ENCODE results near the gene PSMD8. TPM values are rescaled to one million over a fixed set of nuclear protein-coding genes. Genes with fewer than 3 reads are reported as not detected.
A peak's percentile ranks its signal among the peaks of the same experiment; 100 is the strongest.

Gene PSMD8
- total RNA-seq, 4 donors from 2014 or later: 28.1 to 171 (median 78.5) TPM

DNA sequence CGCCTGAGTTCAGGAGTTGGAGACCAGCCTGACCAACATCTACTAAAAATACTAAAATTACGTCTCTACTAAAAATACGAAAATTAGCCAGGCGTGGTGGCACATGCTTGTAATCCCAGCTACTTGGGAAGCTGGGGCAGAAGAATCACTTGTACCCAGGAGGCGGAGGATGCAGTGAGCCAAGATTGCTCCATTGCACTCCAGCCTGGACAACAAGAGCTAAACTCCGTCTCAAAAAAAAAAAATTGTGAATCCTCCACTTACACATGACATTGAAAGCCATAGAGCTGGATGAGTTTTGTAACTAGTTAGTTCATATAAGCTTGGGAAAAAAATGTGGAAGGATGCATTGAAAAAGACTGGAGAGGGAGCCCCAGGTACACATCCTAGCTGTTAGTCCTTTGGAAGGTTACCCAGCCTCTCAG lies 452 bp upstream of the PSMD8 start:
- in situ Hi-C loops (cut with MboI; ENCODE audit: low pct_ligation_motif_present in 1 of 4, low pct_unique_long_range_greater_than_20kb in 1 of 4, low sequenced_read_pairs in 3 of 4) (no loop called here), intact Hi-C loops (cut with DNase I; ENCODE audit: low total_unique reads) (no loop called here)
- Histone ChIP-seq H3K36me3 (peaks cover 0 to 2% (median 0%) of the 10 kb centered on the region in 4 donors), H3K4me1 (peaks cover 11 to 28% (median 16%) of the 10 kb centered on the region in 4 donors), H3K9me3 (no peaks in the 10 kb centered on the region), H3K27ac (peak overlapping the region; percentile 85 to 92 (median 88)), H3K27me3 (no peaks in the 10 kb centered on the region), H3K4me3 (peak overlapping the region in 3 of 4 donors; percentile 23 to 76 (median 66))
- WGBS, 2 donors (ENCODE audit: low coverage in 1 of 2): 68 to 86% methylated on average over 2 to 6 of the region's 6 CpGs
- TF ChIP-seq POLR2A (IDR thresholded peaks at IDR 0.05) (no peak), EP300 (IDR thresholded peaks at IDR 0.05; ENCODE audit: low read depth) (no peak), POLR2AphosphoS5 (IDR thresholded peaks at IDR 0.05) (no peak)
- TF ChIP-seq, protein P1, sequence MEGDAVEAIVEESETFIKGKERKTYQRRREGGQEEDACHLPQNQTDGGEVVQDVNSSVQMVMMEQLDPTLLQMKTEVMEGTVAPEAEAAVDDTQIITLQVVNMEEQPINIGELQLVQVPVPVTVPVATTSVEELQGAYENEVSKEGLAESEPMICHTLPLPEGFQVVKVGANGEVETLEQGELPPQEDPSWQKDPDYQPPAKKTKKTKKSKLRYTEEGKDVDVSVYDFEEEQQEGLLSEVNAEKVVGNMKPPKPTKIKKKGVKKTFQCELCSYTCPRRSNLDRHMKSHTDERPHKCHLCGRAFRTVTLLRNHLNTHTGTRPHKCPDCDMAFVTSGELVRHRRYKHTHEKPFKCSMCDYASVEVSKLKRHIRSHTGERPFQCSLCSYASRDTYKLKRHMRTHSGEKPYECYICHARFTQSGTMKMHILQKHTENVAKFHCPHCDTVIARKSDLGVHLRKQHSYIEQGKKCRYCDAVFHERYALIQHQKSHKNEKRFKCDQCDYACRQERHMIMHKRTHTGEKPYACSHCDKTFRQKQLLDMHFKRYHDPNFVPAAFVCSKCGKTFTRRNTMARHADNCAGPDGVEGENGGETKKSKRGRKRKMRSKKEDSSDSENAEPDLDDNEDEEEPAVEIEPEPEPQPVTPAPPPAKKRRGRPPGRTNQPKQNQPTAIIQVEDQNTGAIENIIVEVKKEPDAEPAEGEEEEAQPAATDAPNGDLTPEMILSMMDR (IDR thresholded peaks at IDR 0.05): no peak
- no peak for DNase-seq

DNA sequence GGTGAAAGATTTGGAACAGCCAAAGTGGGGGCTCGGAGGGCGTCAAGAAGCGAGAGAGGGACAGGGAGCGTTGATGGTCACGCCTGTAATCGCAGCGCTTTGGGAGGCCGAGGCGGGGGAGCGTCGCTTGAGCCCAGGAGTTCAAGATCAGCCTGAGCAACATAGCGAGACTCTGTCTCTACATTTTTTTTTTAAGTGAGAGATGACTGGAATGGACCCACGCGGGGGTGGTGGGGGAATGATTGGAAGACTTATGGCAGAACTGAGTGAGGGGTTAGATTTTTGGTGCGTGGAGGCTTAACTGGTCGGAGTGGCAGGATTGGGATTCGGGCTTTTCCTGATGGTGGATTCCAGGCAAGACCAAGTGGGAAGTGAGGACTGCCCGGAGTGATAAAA lies 725 bp downstream of the PSMD8 start:
- peaks cover 0 to 6% (median 0%) of the 10 kb centered on the region in 4 donors for H3K36me3 ChIP-seq
- H3K9me3 ChIP-seq: no peaks in the 10 kb centered on the region
- peak overlapping the region; percentile 85 to 92 (median 88) for H3K27ac ChIP-seq
- no peaks in the 10 kb centered on the region for H3K27me3 ChIP-seq
- intact Hi-C loops (cut with DNase I; ENCODE audit: low total_unique reads) (no loop called here), in situ Hi-C loops (cut with MboI; ENCODE audit: low pct_ligation_motif_present in 1 of 4, low pct_unique_long_range_greater_than_20kb in 1 of 4, low sequenced_read_pairs in 3 of 4) (no loop called here)
- DNase-seq: no peak
- TF ChIP-seq, protein P1 (IDR thresholded peaks at IDR 0.05): no peak
- TF ChIP-seq POLR2A (IDR thresholded peaks at IDR 0.05) (no peak), EP300 (IDR thresholded peaks at IDR 0.05; ENCODE audit: low read depth) (no peak), POLR2AphosphoS5 (IDR thresholded peaks at IDR 0.05) (no peak)
- peaks cover 11 to 28% (median 16%) of the 10 kb centered on the region in 4 donors for H3K4me1 ChIP-seq
- 3% methylated on average over 6 to 18 of the region's 18 CpGs for WGBS, 2 donors (ENCODE audit: low coverage in 1 of 2)
- H3K4me3 ChIP-seq: peak overlapping the region; percentile 66 to 82 (median 74)

DNA sequence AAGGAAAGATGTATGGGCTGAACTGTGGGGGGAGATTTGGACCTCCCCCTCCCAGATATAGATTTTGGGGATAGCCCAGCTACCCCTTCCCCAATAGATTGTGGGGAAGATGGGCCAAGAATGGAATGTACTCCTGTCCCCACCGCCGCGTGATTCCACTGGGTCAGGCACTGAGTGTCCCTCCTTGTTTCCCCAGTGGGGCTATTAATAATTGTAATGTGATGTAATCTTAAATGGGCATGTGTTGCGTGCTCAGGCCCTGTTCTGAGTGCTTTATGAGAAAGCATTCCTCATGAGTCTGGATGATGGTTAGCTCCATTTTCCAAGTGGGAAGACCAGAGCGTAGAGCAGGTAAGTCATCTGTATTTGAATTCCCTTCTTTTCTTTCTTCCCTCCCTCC lies 1.4 kb downstream of the PSMD8 start:
- Histone ChIP-seq H3K9me3 (no peaks in the 10 kb centered on the region), H3K27me3 (no peaks in the 10 kb centered on the region), H3K4me1 (peaks cover 11 to 28% (median 16%) of the 10 kb centered on the region in 4 donors), H3K4me3 (peak overlapping the region in 3 of 4 donors; percentile 66 to 82 (median 76)), H3K36me3 (peaks cover 0 to 7% (median under 1%) of the 10 kb centered on the region in 4 donors), H3K27ac (no peak overlapping the region)
- in situ Hi-C loops (cut with MboI; ENCODE audit: low pct_ligation_motif_present in 1 of 4, low pct_unique_long_range_greater_than_20kb in 1 of 4, low sequenced_read_pairs in 3 of 4) (no loop called here), intact Hi-C loops (cut with DNase I; ENCODE audit: low total_unique reads) (no loop called here)
- TF ChIP-seq EP300 (IDR thresholded peaks at IDR 0.05; ENCODE audit: low read depth) (no peak), POLR2AphosphoS5 (IDR thresholded peaks at IDR 0.05) (no peak), POLR2A (IDR thresholded peaks at IDR 0.05) (no peak)
- TF ChIP-seq, protein P1 (IDR thresholded peaks at IDR 0.05): no peak
- WGBS, 2 donors (ENCODE audit: low coverage in 1 of 2): 86 to 100% methylated on average over 2 to 5 of the region's 5 CpGs
- no peak for DNase-seq

DNA sequence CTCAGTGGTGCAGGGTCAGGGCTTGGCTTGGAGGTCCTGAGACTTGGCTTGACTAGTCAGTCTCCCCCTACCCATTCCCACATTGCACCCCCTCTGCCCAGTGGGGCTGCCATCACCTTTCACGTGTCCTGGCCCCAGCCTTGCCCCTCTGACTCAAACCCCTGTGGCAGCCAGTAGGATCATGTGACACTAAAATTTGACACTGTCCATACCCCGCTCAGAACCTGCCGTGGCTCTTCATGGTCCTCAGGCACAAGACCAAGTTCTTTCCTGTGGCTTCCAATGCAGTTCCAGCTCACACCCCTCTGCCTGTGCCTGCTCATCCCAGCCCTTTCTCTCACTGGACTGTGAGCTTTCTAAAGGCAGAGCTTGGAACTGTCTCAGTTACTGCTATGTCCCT lies 2.2 kb downstream of the PSMD8 start:
- TF ChIP-seq, protein P1 (IDR thresholded peaks at IDR 0.05): no peak
- TF ChIP-seq POLR2AphosphoS5 (IDR thresholded peaks at IDR 0.05): no peak
- no peak for TF ChIP-seq POLR2A (IDR thresholded peaks at IDR 0.05)
- TF ChIP-seq EP300 (IDR thresholded peaks at IDR 0.05; ENCODE audit: low read depth): no peak
- H3K4me3 ChIP-seq: no peak overlapping the region
- H3K4me1 ChIP-seq: peaks cover 11 to 28% (median 16%) of the 10 kb centered on the region in 4 donors
- DNase-seq: no peak
- in situ Hi-C loops (cut with MboI; ENCODE audit: low pct_ligation_motif_present in 1 of 4, low pct_unique_long_range_greater_than_20kb in 1 of 4, low sequenced_read_pairs in 3 of 4) (no loop called here), intact Hi-C loops (cut with DNase I; ENCODE audit: low total_unique reads) (no loop called here)
- H3K9me3 ChIP-seq: no peaks in the 10 kb centered on the region
- peaks cover 0 to 15% (median 5%) of the 10 kb centered on the region in 4 donors for H3K36me3 ChIP-seq
- WGBS, 2 donors (ENCODE audit: low coverage in 1 of 2): 87% methylated on average over 3 of the region's 3 CpGs; no CpG with 5 or more reads in 1 of the 2 donors
- H3K27ac ChIP-seq: no peak overlapping the region
- H3K27me3 ChIP-seq: no peaks in the 10 kb centered on the region

Measured in transverse colon (tissue), 4 donors.